DND-41 (cell line): ENCODE data around the gene RNF103.

ENCODE experiments used
- ATAC-seq: fragments of 200-7000 bp; cut with Tn5 transposase; 3 replicates; pipeline ENCODE4 v1.9.1; 2021; ENCODE audit warnings: low read depth; ENCODE audit not compliant: insufficient read depth
- DNase-seq: peaks from one replicate; pipeline ENCODE4 v3.0.0-alpha.2; 2020
- H2AFZ ChIP-seq: 2 replicates; pipeline ENCODE4 v1.6.0; 2012; ENCODE audit warnings: low read depth, low read length
- H3K27ac ChIP-seq: 2 replicates; pipeline ENCODE4 v1.5.1; 2012; ENCODE audit warnings: low read length, inconsistent platforms
- H3K27me3 ChIP-seq: fragments of 200-600 bp; sonication (generic); 2 replicates; pipeline ENCODE4 v1.6.0; 2012; ENCODE audit warnings: low read length, mild to moderate bottlenecking, inconsistent platforms; ENCODE audit not compliant: insufficient read depth, poor library complexity
- H3K36me3 ChIP-seq: 2 replicates; pipeline ENCODE4 v1.5.1; 2012; ENCODE audit warnings: low read length, inconsistent platforms; ENCODE audit not compliant: insufficient read depth
- H3K4me1 ChIP-seq: 2 replicates; pipeline ENCODE4 v1.5.1; 2012; ENCODE audit warnings: mild to moderate bottlenecking, low read length; ENCODE audit not compliant: insufficient read depth
- H3K4me2 ChIP-seq: 2 replicates; pipeline ENCODE4 v1.6.0; 2012; ENCODE audit warnings: mild to moderate bottlenecking, moderate library complexity, low read length, inconsistent platforms; ENCODE audit not compliant: insufficient read depth
- H3K4me3 ChIP-seq, 2 experiments: fragments of 200-600 bp in 1 of 2; shearing (Covaris generic) in 1 of 2; 2 replicates each; pipeline ENCODE4 v1.5.1; 2012 to 2016; ENCODE audit warnings: inconsistent platforms in 2 of 2, low read length in 2 of 2, mild to moderate bottlenecking in 2 of 2, low read depth in 1 of 2, moderate library complexity in 1 of 2
- H3K79me2 ChIP-seq: 2 replicates; pipeline ENCODE4 v1.6.0; 2012; ENCODE audit warnings: low read length, inconsistent platforms; ENCODE audit not compliant: insufficient read depth
- H3K9ac ChIP-seq: 2 replicates; pipeline ENCODE4 v1.6.0; 2012; ENCODE audit warnings: low read depth, mild to moderate bottlenecking, inconsistent platforms, low read length, moderate library complexity
- H3K9me3 ChIP-seq: 2 replicates; pipeline ENCODE4 v1.5.1; 2012; ENCODE audit warnings: low read length, moderate library complexity, mild to moderate bottlenecking, inconsistent platforms; ENCODE audit not compliant: insufficient read depth, severe bottlenecking
- H4K20me1 ChIP-seq: 2 replicates; pipeline ENCODE4 v1.6.0; 2012; ENCODE audit warnings: low read length; ENCODE audit not compliant: insufficient read depth
- EZH2 ChIP-seq: IDR thresholded peaks from 3 replicates; pipeline ENCODE4 v1.6.1; 2012; ENCODE audit warnings: borderline replicate concordance, low read depth, mild to moderate bottlenecking, moderate library complexity, low read length, inconsistent platforms; ENCODE audit not compliant: severe bottlenecking
- TF ChIP-seq, protein P1 (sequence below): IDR thresholded peaks from 2 replicates; pipeline ENCODE4 v1.5.1; 2012; ENCODE audit warnings: borderline replicate concordance, low read length, moderate library complexity, mild to moderate bottlenecking; ENCODE audit not compliant: poor library complexity, severe bottlenecking; ENCODE audit errors: extremely low read depth

RNF103 gene

GRCh38 chr2:86566158-86566820 lies 57.4 kb downstream of the RNF103 start:
- H3K79me2 ChIP-seq: peaks cover 18% of the 10 kb centered on the region
- H3K27me3 ChIP-seq: no peaks in the 10 kb centered on the region
- no peak for DNase-seq
- peaks cover 25% of the 10 kb centered on the region for H3K4me1 ChIP-seq
- peak overlapping the region; percentile 57; the same call in 1 of the 2 replicates for H2AFZ ChIP-seq
- H3K36me3 ChIP-seq: no peaks in the 10 kb centered on the region
- H3K4me3 ChIP-seq: no peak overlapping the region
- no peak overlapping the region for H3K27ac ChIP-seq
- H3K9me3 ChIP-seq: no peaks in the 10 kb centered on the region
- TF ChIP-seq, protein P1, sequence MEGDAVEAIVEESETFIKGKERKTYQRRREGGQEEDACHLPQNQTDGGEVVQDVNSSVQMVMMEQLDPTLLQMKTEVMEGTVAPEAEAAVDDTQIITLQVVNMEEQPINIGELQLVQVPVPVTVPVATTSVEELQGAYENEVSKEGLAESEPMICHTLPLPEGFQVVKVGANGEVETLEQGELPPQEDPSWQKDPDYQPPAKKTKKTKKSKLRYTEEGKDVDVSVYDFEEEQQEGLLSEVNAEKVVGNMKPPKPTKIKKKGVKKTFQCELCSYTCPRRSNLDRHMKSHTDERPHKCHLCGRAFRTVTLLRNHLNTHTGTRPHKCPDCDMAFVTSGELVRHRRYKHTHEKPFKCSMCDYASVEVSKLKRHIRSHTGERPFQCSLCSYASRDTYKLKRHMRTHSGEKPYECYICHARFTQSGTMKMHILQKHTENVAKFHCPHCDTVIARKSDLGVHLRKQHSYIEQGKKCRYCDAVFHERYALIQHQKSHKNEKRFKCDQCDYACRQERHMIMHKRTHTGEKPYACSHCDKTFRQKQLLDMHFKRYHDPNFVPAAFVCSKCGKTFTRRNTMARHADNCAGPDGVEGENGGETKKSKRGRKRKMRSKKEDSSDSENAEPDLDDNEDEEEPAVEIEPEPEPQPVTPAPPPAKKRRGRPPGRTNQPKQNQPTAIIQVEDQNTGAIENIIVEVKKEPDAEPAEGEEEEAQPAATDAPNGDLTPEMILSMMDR: no peak
- H3K9ac ChIP-seq: no peak overlapping the region
- ATAC-seq: no peak
- H3K4me2 ChIP-seq: no peak overlapping the region
- H4K20me1 ChIP-seq: no peaks in the 10 kb centered on the region

DNA sequence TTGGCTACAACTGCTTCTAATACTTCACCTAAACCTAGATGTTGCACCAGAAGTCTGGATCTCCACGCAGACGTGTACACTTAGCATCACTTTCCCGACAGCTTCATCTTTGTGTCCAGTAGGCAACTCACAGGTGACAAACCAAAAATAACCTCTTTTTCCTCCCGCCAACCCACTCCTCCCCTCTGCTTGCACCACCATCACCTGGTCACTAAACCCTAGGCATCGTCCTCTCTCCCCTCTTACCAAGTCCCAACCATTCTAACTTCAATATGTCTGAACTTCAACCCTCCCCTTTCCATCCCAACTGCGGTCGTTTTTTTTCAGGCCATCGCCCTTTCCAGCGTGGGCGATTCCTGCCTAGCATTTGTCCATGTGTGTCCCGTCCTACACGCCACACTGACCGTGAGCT lies 60.0 kb downstream of the RNF103 start:
- no peak for DNase-seq
- Histone ChIP-seq H3K27me3 (no peaks in the 10 kb centered on the region), H3K36me3 (peaks cover 7% of the 10 kb centered on the region; the same call in 1 of the 2 replicates), H3K9ac (peak overlapping the region; percentile 78), H4K20me1 (no peaks in the 10 kb centered on the region), H3K4me3 (peak overlapping the region in 1 of 2 experiments; percentile 75; a peak in 2 of 4 replicates), H2AFZ (peak overlapping the region; percentile 83), H3K4me2 (peak overlapping the region; percentile 74), H3K79me2 (peaks cover 43% of the 10 kb centered on the region), H3K9me3 (no peaks in the 10 kb centered on the region), H3K27ac (peak overlapping the region; percentile 96), H3K4me1 (peaks cover 31% of the 10 kb centered on the region)
- no peak for ATAC-seq
- TF ChIP-seq, protein P1: no peak
- no peak for TF ChIP-seq EZH2

DNA sequence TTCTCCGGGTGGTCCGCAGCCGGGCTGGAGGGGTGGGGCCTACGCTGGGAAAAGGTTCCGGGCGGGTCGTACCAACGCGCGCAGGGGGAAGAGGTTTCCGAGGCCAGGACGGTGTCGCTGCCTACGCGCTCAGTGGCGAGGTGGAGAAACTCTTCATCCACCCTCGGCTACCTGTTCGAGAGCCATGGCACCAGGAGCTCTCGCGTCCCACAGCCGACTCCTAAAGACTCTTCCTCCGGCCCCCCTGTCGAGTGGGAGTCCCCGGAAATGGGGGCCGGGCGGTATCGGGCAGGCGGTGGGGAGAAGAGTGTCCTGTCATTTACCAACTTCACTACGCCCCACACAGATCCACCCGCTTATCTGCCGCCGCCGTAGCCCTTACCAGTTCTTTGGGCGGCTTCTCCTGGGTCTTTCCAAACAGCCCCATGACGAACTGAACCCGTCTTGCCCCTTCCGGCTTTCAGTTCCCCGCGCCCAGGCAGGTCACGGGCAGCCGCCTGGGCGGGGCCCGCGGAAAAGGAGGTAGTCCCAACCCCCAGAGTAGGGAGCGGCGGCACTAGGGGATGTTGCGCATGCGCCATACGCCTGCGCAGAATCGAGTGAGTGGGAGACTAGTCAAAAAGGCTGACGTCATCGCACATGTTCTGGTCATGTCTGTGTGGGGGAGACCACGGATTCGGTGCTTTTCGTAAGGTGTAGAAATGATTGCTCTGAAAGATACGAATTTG lies 60.6 kb downstream of the RNF103 start, which contains the start of gene CHMP3:
Gene CHMP3, minus strand, starts transcription at position 522 of the 728 bp plus-strand sequence. Its CDS starts 95 bp downstream, at position 427.
- Histone ChIP-seq H3K27ac (peak within 1 kb of the TSS; percentile 96), H3K27me3 (no peaks in the 10 kb centered on the region), H2AFZ (peak within 1 kb of the TSS; percentile 84), H3K4me1 (peaks cover 31% of the 10 kb centered on the region), H3K9ac (peak within 1 kb of the TSS; percentile 78), H3K4me2 (peak within 1 kb of the TSS; percentile 74), H3K79me2 (peaks cover 49% of the 10 kb centered on the region), H3K4me3 (peak within 1 kb of the TSS; percentile 75 to 77), H4K20me1 (no peaks in the 10 kb centered on the region), H3K9me3 (no peaks in the 10 kb centered on the region), H3K36me3 (peaks cover 7% of the 10 kb centered on the region; the same call in 1 of the 2 replicates)
- no peak for TF ChIP-seq EZH2
- TF ChIP-seq, protein P1: no peak
- DNase-seq: peak; percentile 97
- peak; percentile 85 for ATAC-seq
